ENCODE results near the gene NAIF1. TPM values are rescaled to one million over a fixed set of nuclear protein-coding genes. Genes with fewer than 3 reads are reported as not detected.
A peak's percentile ranks its signal among the peaks of the same experiment; 100 is the strongest.
"Not testable (repeated sequence)": the region's sequence is repeated elsewhere in the genome, so short reads cannot be mapped to it uniquely, and the experiment has no call there.

Gene NAIF1
- total RNA-seq, 1 donor from 2014 or later: 9.5 TPM

DNA sequence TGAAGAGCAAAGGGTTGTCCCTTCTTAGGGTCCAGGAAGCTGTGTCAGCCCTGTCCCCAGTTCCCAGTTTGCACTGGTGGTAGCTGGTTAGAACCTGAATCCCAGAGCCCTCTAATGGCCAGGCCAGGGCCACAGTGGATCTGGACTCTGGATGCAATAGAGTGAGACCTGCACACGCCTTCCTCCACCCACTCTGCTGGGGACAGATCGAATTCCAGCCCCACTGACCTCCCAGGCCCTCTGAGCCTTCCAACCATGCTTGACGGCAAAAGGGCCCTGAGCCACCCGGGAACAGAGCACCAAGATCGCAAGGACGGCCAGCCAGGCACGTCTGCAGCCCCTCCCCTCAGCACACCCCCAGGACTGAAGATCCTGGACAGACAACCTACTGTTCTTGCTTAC, 23.7 kb downstream of the NAIF1 start:
- H3K27ac ChIP-seq: no peak overlapping the region
- H3K27ac Mint-ChIP-seq: peak overlapping the region; percentile 46

DNA sequence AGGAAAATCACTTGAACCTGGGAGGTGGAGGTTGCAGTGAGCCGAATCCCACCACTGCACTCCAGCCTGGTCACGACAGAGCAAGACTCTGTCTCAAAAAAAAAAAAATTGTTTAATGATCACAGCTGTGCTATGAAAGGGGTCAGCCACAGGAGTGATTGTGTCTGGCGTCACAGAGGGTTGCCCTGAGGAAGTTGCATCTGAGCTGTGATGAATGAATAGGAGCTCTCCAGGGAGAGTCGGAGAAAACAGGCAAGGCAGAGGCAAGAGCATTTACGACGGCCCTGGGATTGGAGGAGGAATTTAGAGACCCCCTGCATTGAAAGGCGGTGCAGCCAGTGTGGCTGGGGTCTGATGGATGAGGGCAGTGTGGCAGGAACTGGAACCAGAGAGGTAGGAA, 25.1 kb downstream of the NAIF1 start:
- Histone ChIP-seq H3K27me3 (no peaks in the 10 kb centered on the region), H4K20me1 (ENCODE audit: low read depth) (no peaks in the 10 kb centered on the region), H2AFZ (replicated peaks) (no peak overlapping the region), H3K4me3 (no peak overlapping the region), H3K36me3 (no peaks in the 10 kb centered on the region), H3F3A (ENCODE audit: low read depth) (peaks cover 10% of the 10 kb centered on the region), H3K9me3 (ENCODE audit: low read depth) (no peaks in the 10 kb centered on the region), H3K4me1 (peaks cover 10% of the 10 kb centered on the region), H3K79me2 (ENCODE audit: low read depth) (no peaks in the 10 kb centered on the region), H3K27ac (no peak overlapping the region), H3K9ac (no peak overlapping the region), H3K4me2 (no peak overlapping the region)
- DNase-seq (ENCODE audit: low spot score): no peak
- TF ChIP-seq EZH2phosphoT487 (IDR thresholded peaks at IDR 0.05): no peak
- TF ChIP-seq, protein P1, sequence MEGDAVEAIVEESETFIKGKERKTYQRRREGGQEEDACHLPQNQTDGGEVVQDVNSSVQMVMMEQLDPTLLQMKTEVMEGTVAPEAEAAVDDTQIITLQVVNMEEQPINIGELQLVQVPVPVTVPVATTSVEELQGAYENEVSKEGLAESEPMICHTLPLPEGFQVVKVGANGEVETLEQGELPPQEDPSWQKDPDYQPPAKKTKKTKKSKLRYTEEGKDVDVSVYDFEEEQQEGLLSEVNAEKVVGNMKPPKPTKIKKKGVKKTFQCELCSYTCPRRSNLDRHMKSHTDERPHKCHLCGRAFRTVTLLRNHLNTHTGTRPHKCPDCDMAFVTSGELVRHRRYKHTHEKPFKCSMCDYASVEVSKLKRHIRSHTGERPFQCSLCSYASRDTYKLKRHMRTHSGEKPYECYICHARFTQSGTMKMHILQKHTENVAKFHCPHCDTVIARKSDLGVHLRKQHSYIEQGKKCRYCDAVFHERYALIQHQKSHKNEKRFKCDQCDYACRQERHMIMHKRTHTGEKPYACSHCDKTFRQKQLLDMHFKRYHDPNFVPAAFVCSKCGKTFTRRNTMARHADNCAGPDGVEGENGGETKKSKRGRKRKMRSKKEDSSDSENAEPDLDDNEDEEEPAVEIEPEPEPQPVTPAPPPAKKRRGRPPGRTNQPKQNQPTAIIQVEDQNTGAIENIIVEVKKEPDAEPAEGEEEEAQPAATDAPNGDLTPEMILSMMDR (IDR thresholded peaks at IDR 0.05): no peak
- TF ChIP-seq EZH2 (IDR thresholded peaks at IDR 0.05): no peak
- H3K4me1 Mint-ChIP-seq: peaks cover 16% of the 10 kb centered on the region
- H3K27ac Mint-ChIP-seq: peak overlapping the region; percentile 5
- H3K27me3 Mint-ChIP-seq (ENCODE audit: insufficient read depth, low read depth): peaks cover 2% of the 10 kb centered on the region
- no peak overlapping the region for H3K4me3 Mint-ChIP-seq
- H3K36me3 Mint-ChIP-seq: no peaks in the 10 kb centered on the region
- no peaks in the 10 kb centered on the region for H3K9me3 Mint-ChIP-seq

More for the DNA sequence above, 23.7 kb downstream of the NAIF1 start:
- peak overlapping the region; percentile 83 for H2AFZ ChIP-seq (replicated peaks)
- Mint-ChIP-seq H3K4me3 (no peak overlapping the region), H3K27me3 (ENCODE audit: insufficient read depth, low read depth) (peaks cover 2% of the 10 kb centered on the region), H3K36me3 (no peaks in the 10 kb centered on the region), H3K9me3 (no peaks in the 10 kb centered on the region), H3K4me1 (peaks cover 16% of the 10 kb centered on the region)
- H3K4me3 ChIP-seq: no peak overlapping the region
- H3K4me2 ChIP-seq: peak overlapping the region; percentile 21
- no peaks in the 10 kb centered on the region for H4K20me1 ChIP-seq (ENCODE audit: low read depth)
- DNase-seq (ENCODE audit: low spot score): peak; percentile 25
- no peaks in the 10 kb centered on the region for H3K27me3 ChIP-seq
- H3K9me3 ChIP-seq (ENCODE audit: low read depth): no peaks in the 10 kb centered on the region
- H3K36me3 ChIP-seq: no peaks in the 10 kb centered on the region
- no peak overlapping the region for H3K9ac ChIP-seq
- TF ChIP-seq, protein P1 (IDR thresholded peaks at IDR 0.05): no peak
- no peak for TF ChIP-seq EZH2phosphoT487 (IDR thresholded peaks at IDR 0.05)
- TF ChIP-seq EZH2 (IDR thresholded peaks at IDR 0.05): no peak
- no peaks in the 10 kb centered on the region for H3K79me2 ChIP-seq (ENCODE audit: low read depth)
- peaks cover 10% of the 10 kb centered on the region for H3K4me1 ChIP-seq
- peaks cover 10% of the 10 kb centered on the region for H3F3A ChIP-seq (ENCODE audit: low read depth)

DNA sequence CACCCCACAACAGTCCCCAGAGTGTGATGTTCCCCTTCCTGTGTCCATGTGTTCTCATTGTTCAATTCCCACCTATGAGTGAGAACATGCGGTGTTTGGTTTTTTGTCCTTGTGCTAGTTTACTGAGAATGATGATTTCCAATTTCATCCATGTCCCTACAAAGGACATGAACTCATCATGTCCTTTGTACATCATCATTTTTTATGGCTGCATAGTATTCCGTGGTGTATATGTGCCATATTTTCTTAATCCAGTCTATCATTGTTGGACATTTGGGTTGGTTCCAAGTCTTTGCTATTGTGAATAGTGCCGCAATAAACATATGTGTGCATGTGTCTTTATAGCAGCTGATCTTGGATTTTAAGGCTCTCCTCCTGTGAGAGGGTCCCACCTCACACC, 26.3 kb downstream of the NAIF1 start:
- not testable (repeated sequence) for H4K20me1 ChIP-seq (ENCODE audit: low read depth); H3K27ac Mint-ChIP-seq; H3K4me3 ChIP-seq; H3K36me3 Mint-ChIP-seq; H3K4me1 ChIP-seq; H3K9me3 ChIP-seq (ENCODE audit: low read depth); H3K27me3 ChIP-seq; DNase-seq (ENCODE audit: low spot score); H3K4me3 Mint-ChIP-seq; H3K9me3 Mint-ChIP-seq; H3K9ac ChIP-seq; H3K27me3 Mint-ChIP-seq (ENCODE audit: insufficient read depth, low read depth); H3F3A ChIP-seq (ENCODE audit: low read depth); H3K79me2 ChIP-seq (ENCODE audit: low read depth); H2AFZ ChIP-seq (replicated peaks); H3K36me3 ChIP-seq; H3K4me2 ChIP-seq; H3K27ac ChIP-seq
- H3K4me1 Mint-ChIP-seq: peaks cover 16% of the 10 kb centered on the region

DNA sequence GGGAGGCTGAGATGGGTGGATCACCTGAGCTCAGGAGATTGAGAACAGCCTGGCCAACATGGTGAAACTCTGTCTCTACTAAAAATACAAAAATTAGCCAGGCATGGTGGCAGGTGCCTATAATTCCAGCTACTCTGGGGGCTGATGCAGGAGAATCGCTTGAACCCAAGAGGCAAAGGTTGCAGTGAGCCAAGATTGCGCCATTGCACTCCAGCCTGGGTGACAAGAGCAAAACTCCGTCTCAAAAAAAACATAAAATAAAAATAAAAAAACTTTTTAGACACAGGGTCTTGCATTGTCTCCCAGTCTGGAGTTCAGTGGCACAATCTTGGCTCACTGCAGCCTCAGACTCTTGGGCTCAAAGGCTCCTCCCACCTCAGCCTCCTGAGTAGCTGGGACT, 30.6 kb downstream of the NAIF1 start:
- not testable (repeated sequence) for H2AFZ ChIP-seq (replicated peaks); H3K36me3 Mint-ChIP-seq; H3K4me1 Mint-ChIP-seq

More for the DNA sequence above, 30.6 kb downstream of the NAIF1 start:
- H3K4me2 ChIP-seq; H3K27me3 Mint-ChIP-seq (ENCODE audit: insufficient read depth, low read depth); H3K9ac ChIP-seq; H3K4me3 Mint-ChIP-seq; H3K36me3 ChIP-seq; H3K27ac Mint-ChIP-seq; H3F3A ChIP-seq (ENCODE audit: low read depth); DNase-seq (ENCODE audit: low spot score); H3K27me3 ChIP-seq; H3K4me1 ChIP-seq; H4K20me1 ChIP-seq (ENCODE audit: low read depth); H3K9me3 Mint-ChIP-seq; H3K79me2 ChIP-seq (ENCODE audit: low read depth); H3K4me3 ChIP-seq; H3K9me3 ChIP-seq (ENCODE audit: low read depth); H3K27ac ChIP-seq: not testable (repeated sequence)
